Memory B cell (primary cell): Measurements from ENCODE around the gene ECHS1.
"Not testable (repeated sequence)": the region's sequence is repeated elsewhere in the genome, so short reads cannot be mapped to it uniquely, and the experiment has no call there.

ENCODE experiments used
- ATAC-seq: fragments of 150-1000 bp; cut with Tn5 transposase; 2 replicates; pipeline ENCODE4 v1.10.0; 2021; ENCODE audit warnings: low read depth, mild to moderate bottlenecking, moderate library complexity
- DNase-seq, 2 donors: peaks; one replicate each; pipeline ENCODE4 v3.0.0; 2022; ENCODE audit warnings: low spot score in 2 of 2
- H3K27ac Mint-ChIP-seq: one replicate; pipeline ENCODE4 v1.8.0; 2022; ENCODE audit warnings: mild to moderate bottlenecking, moderate library complexity, mixed read lengths
- H3K27me3 Mint-ChIP-seq: one replicate; pipeline ENCODE4 v1.8.0; 2022; ENCODE audit warnings: mixed read lengths
- H3K36me3 Mint-ChIP-seq: one replicate; pipeline ENCODE4 v1.8.0; 2022; ENCODE audit warnings: mild to moderate bottlenecking, mixed read lengths
- H3K4me1 Mint-ChIP-seq: one replicate; pipeline ENCODE4 v1.8.0; 2022; ENCODE audit warnings: mixed read lengths
- H3K4me3 Mint-ChIP-seq: one replicate; pipeline ENCODE4 v1.8.0; 2022; ENCODE audit warnings: mild to moderate bottlenecking, moderate library complexity, mixed read lengths
- H3K9me3 Mint-ChIP-seq: one replicate; pipeline ENCODE4 v1.8.0; 2022; ENCODE audit warnings: mixed read lengths

Gene ECHS1

GRCh38 chr10:133373174-133374090 is at the start of gene ECHS1:
Gene ECHS1 (minus strand): TSS chr10:133373354. CDS start chr10:133373333, 21 bp downstream.
- peaks cover 10% of the 10 kb centered on the region for H3K4me1 Mint-ChIP-seq
- DNase-seq, result peak; percentile 89 to 96
- H3K27ac Mint-ChIP-seq, result peak within 1 kb of the TSS; percentile 83
- peak; percentile 97 for ATAC-seq
- peak within 1 kb of the TSS; percentile 86 for H3K4me3 Mint-ChIP-seq
- no peaks in the 10 kb centered on the region for H3K9me3 Mint-ChIP-seq
- no peaks in the 10 kb centered on the region for H3K27me3 Mint-ChIP-seq
- H3K36me3 Mint-ChIP-seq, result peaks cover 5% of the 10 kb centered on the region

- peaks cover 5% of the 10 kb centered on the region for H3K36me3 Mint-ChIP-seq
- ATAC-seq (no peak), DNase-seq (no peak)
- no peaks in the 10 kb centered on the region for H3K27me3 Mint-ChIP-seq
- H3K27ac Mint-ChIP-seq, result no peak overlapping the region
- peaks cover 9% of the 10 kb centered on the region for H3K4me1 Mint-ChIP-seq
- no peaks in the 10 kb centered on the region for H3K9me3 Mint-ChIP-seq
- peak overlapping the region; percentile 64 for H3K4me3 Mint-ChIP-seq
Measured at GRCh38 chr10:133422223-133422806, 49.2 kb upstream of the ECHS1 start.

GRCh38 chr10:133421336-133422222 is 48.4 kb upstream of the ECHS1 start:
- no peak for DNase-seq
- no peak overlapping the region for H3K4me3 Mint-ChIP-seq
- ATAC-seq, result no peak
- peaks cover 9% of the 10 kb centered on the region for H3K4me1 Mint-ChIP-seq
- H3K27me3 Mint-ChIP-seq, result no peaks in the 10 kb centered on the region
- no peak overlapping the region for H3K27ac Mint-ChIP-seq
- peaks cover 5% of the 10 kb centered on the region for H3K36me3 Mint-ChIP-seq
- no peaks in the 10 kb centered on the region for H3K9me3 Mint-ChIP-seq

- no peak for DNase-seq
- no peak overlapping the region for H3K4me3 Mint-ChIP-seq
- H3K27ac Mint-ChIP-seq, result no peak overlapping the region
- H3K9me3 Mint-ChIP-seq, result no peaks in the 10 kb centered on the region
- H3K27me3 Mint-ChIP-seq, result no peaks in the 10 kb centered on the region
- peaks cover 10% of the 10 kb centered on the region for H3K36me3 Mint-ChIP-seq
- ATAC-seq, result no peak
- H3K4me1 Mint-ChIP-seq, result peaks cover 9% of the 10 kb centered on the region
Measured at GRCh38 chr10:133420579-133420978, 47.4 kb upstream of the ECHS1 start.

GRCh38 chr10:133420028-133420427 is 46.9 kb upstream of the ECHS1 start:
- no peak overlapping the region for H3K27ac Mint-ChIP-seq
- peaks cover 16% of the 10 kb centered on the region for H3K36me3 Mint-ChIP-seq
- DNase-seq (no peak), ATAC-seq (no peak)
- no peaks in the 10 kb centered on the region for H3K27me3 Mint-ChIP-seq
- H3K4me1 Mint-ChIP-seq, result peaks cover 9% of the 10 kb centered on the region
- H3K4me3 Mint-ChIP-seq, result no peak overlapping the region
- H3K9me3 Mint-ChIP-seq, result no peaks in the 10 kb centered on the region

GRCh38 chr10:133419211-133419950 is 46.2 kb upstream of the ECHS1 start:
- Mint-ChIP-seq H3K9me3 (no peaks in the 10 kb centered on the region), H3K4me1 (peaks cover 9% of the 10 kb centered on the region), H3K27me3 (no peaks in the 10 kb centered on the region), H3K36me3 (peaks cover 19% of the 10 kb centered on the region), H3K27ac (no peak overlapping the region), H3K4me3 (no peak overlapping the region)
- ATAC-seq, result no peak
- DNase-seq, result no peak

GRCh38 chr10:133418289-133418993 is 45.3 kb upstream of the ECHS1 start:
- ATAC-seq, result no peak
- H3K9me3 Mint-ChIP-seq, result no peaks in the 10 kb centered on the region
- H3K4me3 Mint-ChIP-seq, result no peak overlapping the region
- peaks cover 9% of the 10 kb centered on the region for H3K4me1 Mint-ChIP-seq
- no peak for DNase-seq
- H3K27me3 Mint-ChIP-seq, result no peaks in the 10 kb centered on the region
- H3K36me3 Mint-ChIP-seq, result peaks cover 21% of the 10 kb centered on the region
- no peak overlapping the region for H3K27ac Mint-ChIP-seq

- no peak overlapping the region for H3K4me3 Mint-ChIP-seq
- no peak for ATAC-seq
- peaks cover 44% of the 10 kb centered on the region for H3K36me3 Mint-ChIP-seq
- H3K9me3 Mint-ChIP-seq, result peaks cover 13% of the 10 kb centered on the region
- H3K27me3 Mint-ChIP-seq, result no peaks in the 10 kb centered on the region
- H3K4me1 Mint-ChIP-seq, result no peaks in the 10 kb centered on the region
- DNase-seq, result no peak
- H3K27ac Mint-ChIP-seq, result no peak overlapping the region
Measured at GRCh38 chr10:133415752-133416151, 42.6 kb upstream of the ECHS1 start.

- not testable (repeated sequence) for H3K4me1 Mint-ChIP-seq, H3K4me3 Mint-ChIP-seq, DNase-seq, ATAC-seq, H3K27ac Mint-ChIP-seq, H3K27me3 Mint-ChIP-seq
- Mint-ChIP-seq H3K36me3 (peaks cover 50% of the 10 kb centered on the region), H3K9me3 (peaks cover 14% of the 10 kb centered on the region)
Measured at GRCh38 chr10:133414401-133414800, 41.2 kb upstream of the ECHS1 start.

- no peak overlapping the region for H3K4me3 Mint-ChIP-seq
- peaks cover 11% of the 10 kb centered on the region for H3K4me1 Mint-ChIP-seq
- H3K9me3 Mint-ChIP-seq, result peaks cover 14% of the 10 kb centered on the region
- ATAC-seq (no peak), DNase-seq (no peak)
- H3K27me3 Mint-ChIP-seq, result no peaks in the 10 kb centered on the region
- H3K27ac Mint-ChIP-seq, result no peak overlapping the region
- peaks cover 61% of the 10 kb centered on the region for H3K36me3 Mint-ChIP-seq
Measured at GRCh38 chr10:133412381-133412711, 39.2 kb upstream of the ECHS1 start.

- Mint-ChIP-seq H3K4me3 (no peak overlapping the region), H3K9me3 (peaks cover 14% of the 10 kb centered on the region), H3K4me1 (peaks cover 11% of the 10 kb centered on the region), H3K27ac (no peak overlapping the region), H3K36me3 (peaks cover 67% of the 10 kb centered on the region), H3K27me3 (no peaks in the 10 kb centered on the region)
- DNase-seq, result no peak
- ATAC-seq, result no peak
Measured at GRCh38 chr10:133411523-133412380, 38.6 kb upstream of the ECHS1 start.

- Mint-ChIP-seq H3K4me1 (peaks cover 35% of the 10 kb centered on the region), H3K36me3 (peaks cover 48% of the 10 kb centered on the region), H3K27ac (peak overlapping the region; percentile 56), H3K4me3 (peak overlapping the region; percentile 3), H3K27me3 (no peaks in the 10 kb centered on the region), H3K9me3 (peaks cover 2% of the 10 kb centered on the region)
- no peak for DNase-seq
- peak; percentile 26 for ATAC-seq
Measured at GRCh38 chr10:133405844-133406527, 32.8 kb upstream of the ECHS1 start.
